GM12878 (cell line): ENCODE data around the gene MRPL12. TPM values are rescaled to one million over a fixed set of nuclear protein-coding genes. Genes with fewer than 3 reads are reported as not detected.

Experiments
- ATAC-seq: fragments of 200-7000 bp; cut with Tn5 transposase; 3 replicates; pipeline ENCODE4 v1.9.1; 2020; ENCODE audit warnings: mild to moderate bottlenecking, moderate library complexity
- BruUV-seq: library from RNA; stranded (reverse); fragments of 400-500 nt; replicated peaks from 2 replicates; lab custom pipeline; 2021; lab: Mats Ljungman, UMichigan
- CTCF ChIA-PET: fragments of 300-600 bp; sonication (Branson Sonifier 250); formaldehyde crosslinking; extraction: SDS; loops from one replicate; lab custom pipeline; 2021; ENCODE audit warnings: inconsistent platforms; lab: Yijun Ruan, JAX
- POLR2A ChIA-PET: fragments of 350-600 bp; formaldehyde crosslinking; extraction: SDS; loops from one replicate; lab custom pipeline; 2021; ENCODE audit warnings: inconsistent platforms; lab: Charles Lee
- RAD21 ChIA-PET: fragments of 300-600 bp; sonication (Branson Sonifier 250); formaldehyde crosslinking; loops from one replicate; lab custom pipeline; 2023; ENCODE audit warnings: antibody characterized with exemption; ENCODE audit not compliant: unreplicated experiment; lab: Charles Lee
- SMC1A ChIA-PET: fragments of 300-600 bp; sonication (Branson Sonifier 250); formaldehyde crosslinking; loops from one replicate; lab custom pipeline; 2023; ENCODE audit not compliant: unreplicated experiment, uncharacterized antibody; lab: Charles Lee
- DNase-seq: peaks from one replicate; pipeline ENCODE4 v3.0.0-alpha.2; 2011; ENCODE audit warnings: low read depth, low spot score
- FAIRE-seq: peaks from 3 replicates; lab custom pipeline; 2011; peaks lifted over from hg19 to GRCh38; lab: Jason Lieb, UNC
- H2AFZ ChIP-seq: 2 replicates; pipeline ENCODE4 v1.6.0; 2011; ENCODE audit warnings: low read depth, low read length, control low read depth; ENCODE audit not compliant: control insufficient read depth
- H3K27ac ChIP-seq: 2 replicates; pipeline ENCODE4 v1.5.1; 2011; ENCODE audit warnings: control low read depth; ENCODE audit not compliant: control insufficient read depth, insufficient read depth
- H3K27me3 ChIP-seq, 2 experiments: replicated peaks in 1 of 2; 2 replicates each; pipeline versions ENCODE4 v1.6.0 to v1.6.1; 2011; ENCODE audit warnings: low read length in 1 of 2; ENCODE audit not compliant: control insufficient read depth in 2 of 2, insufficient read depth in 2 of 2
- H3K36me3 ChIP-seq, 2 experiments: 2 replicates each; pipeline ENCODE4 v1.5.1; 2011; ENCODE audit warnings: low read length in 1 of 2; ENCODE audit not compliant: control insufficient read depth in 2 of 2, insufficient read depth in 2 of 2
- H3K4me1 ChIP-seq: 2 replicates; pipeline ENCODE4 v1.6.1; 2011; ENCODE audit warnings: mild to moderate bottlenecking, low read length, moderate library complexity, mixed read lengths; ENCODE audit not compliant: control insufficient read depth, insufficient read depth
- H3K4me2 ChIP-seq: 2 replicates; pipeline ENCODE4 v1.6.0; 2011; ENCODE audit warnings: control low read depth; ENCODE audit not compliant: control insufficient read depth, insufficient read depth
- H3K4me3 ChIP-seq: fragments of 200-600 bp; sonication (generic); 2 replicates; pipeline ENCODE4 v1.5.1; 2016
- H3K79me2 ChIP-seq: 2 replicates; pipeline ENCODE4 v1.6.0; 2011; ENCODE audit warnings: low read length; ENCODE audit not compliant: control insufficient read depth, insufficient read depth
- H3K9ac ChIP-seq: 2 replicates; pipeline ENCODE4 v1.8.0; 2011; ENCODE audit warnings: low read length, control low read depth, mixed read lengths; ENCODE audit not compliant: control insufficient read depth, insufficient read depth
- H3K9me3 ChIP-seq: replicated peaks from 3 replicates; pipeline ENCODE4 v1.5.1; 2011; ENCODE audit warnings: mild to moderate bottlenecking, low read length; ENCODE audit not compliant: control insufficient read depth, insufficient read depth
- H4K20me1 ChIP-seq: 2 replicates; pipeline ENCODE4 v1.6.0; 2011; ENCODE audit not compliant: control insufficient read depth, insufficient read depth
- BHLHE40 ChIP-seq, 2 experiments: fragments of 450-650 bp in 1 of 2; IDR thresholded peaks; 2 replicates each; pipeline ENCODE4 v1.6.1; 2011 to 2017; ENCODE audit warnings: low read depth in 2 of 2, borderline replicate concordance in 1 of 2, improper control_type of control experiment in 1 of 2, low read length in 1 of 2, mild to moderate bottlenecking in 1 of 2
- BRCA1 ChIP-seq: IDR thresholded peaks from 2 replicates; pipeline ENCODE4 v1.6.1; 2011; ENCODE audit warnings: low read depth, low read length, improper control_type of control experiment
- CBFB ChIP-seq: IDR thresholded peaks from 2 replicates; pipeline ENCODE4 v1.6.1; 2016; ENCODE audit warnings: antibody characterized with exemption, low read depth
- CHD4 ChIP-seq: fragments of 200-600 bp; sonication (generic); IDR thresholded peaks from 2 replicates; pipeline ENCODE4 v1.6.1; 2016; ENCODE audit warnings: mild to moderate bottlenecking
- ESRRA ChIP-seq: IDR thresholded peaks from 2 replicates; pipeline ENCODE4 v1.6.1; 2012; ENCODE audit warnings: mild to moderate bottlenecking, low read length, improper control_type of control experiment
- MYB ChIP-seq: fragments of 150-350 bp; IDR thresholded peaks from 2 replicates; pipeline ENCODE4 v1.6.1; 2014; ENCODE audit warnings: mild to moderate bottlenecking, low read depth, low read length, borderline replicate concordance
- NR2F1 ChIP-seq: fragments of 450-650 bp; conservative IDR thresholded peaks from 2 replicates; pipeline ENCODE4 v1.6.1; 2017; ENCODE audit warnings: mild to moderate bottlenecking
- RFX5 ChIP-seq: IDR thresholded peaks from 2 replicates; pipeline ENCODE4 v1.6.1; 2011; ENCODE audit warnings: low read depth, low read length, improper control_type of control experiment
- SPI1 ChIP-seq: IDR thresholded peaks from 2 replicates; pipeline ENCODE4 v1.6.1; 2011; ENCODE audit warnings: low read depth, mild to moderate bottlenecking, low read length, moderate library complexity, borderline replicate concordance; ENCODE audit not compliant: insufficient read depth
- SUPT20H ChIP-seq: IDR thresholded peaks from 2 replicates; pipeline ENCODE4 v1.6.1; 2011; ENCODE audit warnings: low read depth, mild to moderate bottlenecking, low read length, moderate library complexity, borderline replicate concordance; ENCODE audit not compliant: control insufficient read depth
- TCF12 ChIP-seq: IDR thresholded peaks from 2 replicates; pipeline ENCODE4 v1.6.1; 2011; ENCODE audit warnings: low read depth, mild to moderate bottlenecking, low read length
- YBX1 ChIP-seq: fragments of 450-650 bp; IDR thresholded peaks from 2 replicates; pipeline ENCODE4 v1.6.1; 2016; ENCODE audit warnings: antibody characterized with exemption
- WGBS: methylation state at CpG from one replicate; pipeline ENCODE4 v1.1.6; 2016; ENCODE audit warnings: low lambda C conversion rate; ENCODE audit not compliant: insufficient replicate concordance, insufficient coverage; ENCODE audit errors: missing lambda C conversion rate; 5-methylcytosine and 5-hydroxymethylcytosine counted together
- in situ Hi-C: fragments of 300-500 bp; cut with MboI; formaldehyde crosslinking; loops from 9 replicates; pipeline ENCODE4 v1.14.3; 2018; ENCODE audit warnings: mixed read lengths
- intact Hi-C: fragments of 100-400 bp; cut with micrococcal nuclease; formaldehyde crosslinking; loops from one replicate; pipeline ENCODE4 v1.14.2; 2022; ENCODE audit not compliant: unreplicated experiment
- polyA plus RNA-seq, 11 experiments: library from polyadenylated mRNA; depleted of rRNA in 4 of 11; unstranded in 6 of 11; stranded (reverse) in 5 of 11; fragments of >200 nt; fragmentation: Nextera tagmentation in 4 of 11; fragmentation: Illumina TruSeq in 1 of 11; extraction: Ambion mirVana in 4 of 11; extraction: Trizol in 1 of 11; gene quantifications; 1 replicate in 1 of 11; 2 replicates in 10 of 11; pipeline versions ENCODE4 v1.2.1 to v1.2.3, GENCODE V29; 2011 to 2016; ENCODE audit warnings: inconsistent platforms in 2 of 11, missing spikeins in 2 of 11, low read depth in 1 of 11
- total RNA-seq, 4 experiments: library from RNA; depleted of rRNA in 3 of 4; stranded (reverse); fragments of >200 nt in 3 of 4; fragmentation: Illumina TruSeq in 1 of 4; extraction: Trizol in 1 of 4; gene quantifications; 2 replicates each; pipeline versions ENCODE4 v1.2.1 to v1.2.3, GENCODE V29; 2013 to 2021
- TF ChIP-seq, protein P1 (sequence below): fragments of 450-650 bp; IDR thresholded peaks from 2 replicates; pipeline ENCODE4 v1.6.1; 2018; ENCODE audit warnings: mild to moderate bottlenecking, low read depth, moderate library complexity; ENCODE audit not compliant: partially characterized antibody
- TF ChIP-seq, protein P2 (sequence below): IDR thresholded peaks from 2 replicates; pipeline ENCODE4 v1.6.1; 2011; ENCODE audit warnings: borderline replicate concordance, low read depth, mild to moderate bottlenecking, moderate library complexity, low read length; ENCODE audit not compliant: insufficient read depth, poor library complexity, severe bottlenecking

Gene MRPL12
- total and polyA plus RNA-seq, 10 of the 15 experiments (the other 5 are each of a cell fraction or from before 2014, with no cell fraction given): 1.3 to 269 (median 117) TPM

DNA sequence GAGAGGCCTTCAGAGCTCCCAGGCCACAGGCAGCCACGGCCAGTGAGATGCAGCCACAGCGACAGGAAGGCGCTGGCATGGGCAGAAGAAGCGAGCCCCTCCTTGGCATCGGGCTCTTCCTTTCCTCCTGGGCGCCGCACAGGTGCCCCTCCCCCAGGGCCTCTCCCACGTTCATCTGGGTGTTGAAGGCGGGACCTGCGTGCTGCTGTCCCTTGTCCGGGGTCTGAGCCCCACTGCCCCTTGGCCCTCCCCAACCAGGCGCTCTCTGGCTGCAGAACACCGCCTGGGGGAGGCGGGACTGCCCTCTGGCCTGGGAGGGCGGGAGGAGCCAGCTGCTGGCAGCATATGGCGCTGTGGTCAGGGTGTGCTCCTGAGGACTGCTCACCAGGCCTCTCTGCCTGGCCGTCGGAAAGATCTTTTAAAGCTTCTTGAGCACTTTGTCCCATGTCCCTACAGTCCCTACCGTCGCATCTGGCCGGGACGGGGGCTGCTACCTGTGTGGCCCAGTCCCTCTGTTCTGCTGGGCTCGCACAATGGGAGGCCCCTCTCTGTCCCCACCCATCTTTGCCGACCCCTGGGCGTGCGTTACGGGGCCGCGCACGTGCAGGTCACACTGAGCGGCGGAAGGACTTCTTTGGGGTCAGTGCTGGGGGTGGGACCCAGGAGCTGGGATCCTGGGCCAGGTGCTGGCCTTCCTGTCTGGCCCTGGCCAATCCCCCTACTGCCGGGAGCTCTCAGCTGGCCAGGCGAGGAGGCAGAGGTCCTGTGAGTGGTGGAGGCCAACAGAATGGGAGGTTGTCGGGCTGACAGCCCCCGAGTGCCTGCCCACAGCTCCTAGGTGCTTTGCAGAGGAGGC lies 10.6 kb downstream of the MRPL12 start:
- CTCF ChIA-PET: interaction anchor here (0.7 to 1.8 kb wide), 3 partner anchors 10 to 157 kb away, joined by 3 to 9 read pairs (median 3); partner anchors contain the start of gene MRPL12
- no peak for DNase-seq

More for the DNA sequence above, 10.6 kb downstream of the MRPL12 start:
- intact Hi-C loops: no loop called here
- ChIA-PET POLR2A (interaction anchor here (1.4 to 1.5 kb wide), 2 partner anchors 10 to 253 kb away, joined by 3 to 4 read pairs; partner anchors contain the start of gene MRPL12), SMC1A (interaction anchor here (1.3 kb wide), 1 partner anchor 31 kb away, joined by 3 read pairs; no protein-coding TSS in a partner anchor), RAD21 (no interaction called here)
- FAIRE-seq (no peak), ATAC-seq (no peak)
- H3K27ac ChIP-seq: no peak overlapping the region
- peak overlapping the region; percentile 89 for H3K4me3 ChIP-seq
- 90% methylated on average over 29 of the region's 36 CpGs for WGBS
- TF ChIP-seq SUPT20H: no peak
- no peak for TF ChIP-seq MYB
- TF ChIP-seq, protein P1, sequence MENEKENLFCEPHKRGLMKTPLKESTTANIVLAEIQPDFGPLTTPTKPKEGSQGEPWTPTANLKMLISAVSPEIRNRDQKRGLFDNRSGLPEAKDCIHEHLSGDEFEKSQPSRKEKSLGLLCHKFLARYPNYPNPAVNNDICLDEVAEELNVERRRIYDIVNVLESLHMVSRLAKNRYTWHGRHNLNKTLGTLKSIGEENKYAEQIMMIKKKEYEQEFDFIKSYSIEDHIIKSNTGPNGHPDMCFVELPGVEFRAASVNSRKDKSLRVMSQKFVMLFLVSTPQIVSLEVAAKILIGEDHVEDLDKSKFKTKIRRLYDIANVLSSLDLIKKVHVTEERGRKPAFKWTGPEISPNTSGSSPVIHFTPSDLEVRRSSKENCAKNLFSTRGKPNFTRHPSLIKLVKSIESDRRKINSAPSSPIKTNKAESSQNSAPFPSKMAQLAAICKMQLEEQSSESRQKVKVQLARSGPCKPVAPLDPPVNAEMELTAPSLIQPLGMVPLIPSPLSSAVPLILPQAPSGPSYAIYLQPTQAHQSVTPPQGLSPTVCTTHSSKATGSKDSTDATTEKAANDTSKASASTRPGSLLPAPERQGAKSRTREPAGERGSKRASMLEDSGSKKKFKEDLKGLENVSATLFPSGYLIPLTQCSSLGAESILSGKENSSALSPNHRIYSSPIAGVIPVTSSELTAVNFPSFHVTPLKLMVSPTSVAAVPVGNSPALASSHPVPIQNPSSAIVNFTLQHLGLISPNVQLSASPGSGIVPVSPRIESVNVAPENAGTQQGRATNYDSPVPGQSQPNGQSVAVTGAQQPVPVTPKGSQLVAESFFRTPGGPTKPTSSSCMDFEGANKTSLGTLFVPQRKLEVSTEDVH: no peak
- TF ChIP-seq BHLHE40 (IDR thresholded peaks at IDR 0.05; ENCODE audit: borderline replicate concordance in 1 of 2, low read depth in 2 of 2, low read length in 1 of 2): no peak
- TF ChIP-seq, protein P2, sequence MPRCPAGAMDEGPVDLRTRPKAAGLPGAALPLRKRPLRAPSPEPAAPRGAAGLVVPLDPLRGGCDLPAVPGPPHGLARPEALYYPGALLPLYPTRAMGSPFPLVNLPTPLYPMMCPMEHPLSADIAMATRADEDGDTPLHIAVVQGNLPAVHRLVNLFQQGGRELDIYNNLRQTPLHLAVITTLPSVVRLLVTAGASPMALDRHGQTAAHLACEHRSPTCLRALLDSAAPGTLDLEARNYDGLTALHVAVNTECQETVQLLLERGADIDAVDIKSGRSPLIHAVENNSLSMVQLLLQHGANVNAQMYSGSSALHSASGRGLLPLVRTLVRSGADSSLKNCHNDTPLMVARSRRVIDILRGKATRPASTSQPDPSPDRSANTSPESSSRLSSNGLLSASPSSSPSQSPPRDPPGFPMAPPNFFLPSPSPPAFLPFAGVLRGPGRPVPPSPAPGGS: no peak
- TF ChIP-seq CBFB: no peak
- no peak for TF ChIP-seq SPI1
- no peak for TF ChIP-seq BRCA1
- TF ChIP-seq ESRRA: no peak
- no peak for TF ChIP-seq TCF12
- no peak for TF ChIP-seq CHD4
- no peak for TF ChIP-seq RFX5
- no peak for TF ChIP-seq NR2F1
- no peak for TF ChIP-seq YBX1
- no peak overlapping the region for H2AFZ ChIP-seq
- no peaks in the 10 kb centered on the region for H4K20me1 ChIP-seq
- in situ Hi-C loops: no loop called here
- H3K36me3 ChIP-seq: peaks cover 0 to 1% of the 10 kb centered on the region in 2 experiments; a peak in 1 of 4 replicates
- H3K4me2 ChIP-seq: peak overlapping the region; percentile 60
- H3K4me1 ChIP-seq: peaks cover 18% of the 10 kb centered on the region
- peaks cover 20% of the 10 kb centered on the region for H3K79me2 ChIP-seq
- no peaks in the 10 kb centered on the region for H3K9me3 ChIP-seq
- H3K27me3 ChIP-seq: no peaks in the 10 kb centered on the region
- no TSS peak for BruUV-seq
- H3K9ac ChIP-seq: no peak overlapping the region
